Activated CD8-positive, alpha-beta memory T cell treated with anti-CD3 and anti-CD28 coated beads for 1 hour (primary cell): ENCODE data around the gene NEUROD4.
A peak's percentile ranks its signal among the peaks of the same experiment; 100 is the strongest.

Source experiments
- DNase-seq, 2 donors: peaks; one replicate each; pipeline ENCODE4 v3.0.0-alpha.2; 2020; ENCODE audit warnings: low read depth in 1 of 2; ENCODE audit errors: extremely low read depth in 1 of 2

The NEUROD4 gene

GRCh38 chr12:55058082-55058481, 38.3 kb downstream of the NEUROD4 start:
- DNase-seq, result no peak

GRCh38 chr12:55058776-55059175, 39.0 kb downstream of the NEUROD4 start:
- DNase-seq, result no peak

GRCh38 chr12:55060470-55060869, 40.7 kb downstream of the NEUROD4 start:
- no peak for DNase-seq

GRCh38 chr12:55061024-55061423, 41.2 kb downstream of the NEUROD4 start:
- no peak for DNase-seq

GRCh38 chr12:55063291-55063690, 43.5 kb downstream of the NEUROD4 start:
- DNase-seq, result no peak

- DNase-seq, result no peak
Observed at GRCh38 chr12:55065535-55065934, 45.8 kb downstream of the NEUROD4 start.

GRCh38 chr12:55067701-55068100, 47.9 kb downstream of the NEUROD4 start:
- DNase-seq, result no peak

GRCh38 chr12:55068416-55069010, 48.7 kb downstream of the NEUROD4 start:
- DNase-seq, result no peak

GRCh38 chr12:55072083-55072482, 52.3 kb downstream of the NEUROD4 start:
- peak; percentile 44 to 63 for DNase-seq

- peak; percentile 64 to 74 for DNase-seq
Observed at GRCh38 chr12:55073043-55074022, 53.6 kb downstream of the NEUROD4 start.

- no peak for DNase-seq
Observed at GRCh38 chr12:55074806-55075205, 55.0 kb downstream of the NEUROD4 start.
